Tibial nerve (tissue), 4 donors: ENCODE measurements around the gene SMAD4.

Experiments used
- CTCF ChIP-seq, 5 experiments: fragments of 200-600 bp in 3 of 5; fragments of 450-650 bp in 2 of 5; sonication (generic) in 3 of 5; IDR thresholded peaks; one replicate each; pipeline ENCODE4 v1.5.1; 2016 to 2019; ENCODE audit warnings: antibody characterized with exemption in 5 of 5, mild to moderate bottlenecking in 3 of 5, moderate library complexity in 2 of 5
- EP300 ChIP-seq, 2 donors: sonication (generic); formaldehyde crosslinking; IDR thresholded peaks; one replicate each; pipeline ENCODE4 v1.6.1; 2017; ENCODE audit warnings: antibody characterized with exemption in 2 of 2, mild to moderate bottlenecking in 1 of 2
- POLR2A ChIP-seq, 2 donors: fragments of 450-650 bp; IDR thresholded peaks; one replicate each; pipeline ENCODE4 v1.6.1; 2017; ENCODE audit warnings: antibody characterized with exemption in 2 of 2, mild to moderate bottlenecking in 2 of 2, moderate library complexity in 2 of 2

GRCh38 chr18:51133580-51134160, 103.7 kb downstream of the SMAD4 start:
- TF ChIP-seq CTCF (IDR thresholded peaks at IDR 0.05) (no peak), POLR2A (IDR thresholded peaks at IDR 0.05) (no peak), EP300 (IDR thresholded peaks at IDR 0.05) (no peak)
